ENCODE results near the gene PTCD3.
A peak's percentile ranks its signal among the peaks of the same experiment; 100 is the strongest.

- TF ChIP-seq, protein P1, sequence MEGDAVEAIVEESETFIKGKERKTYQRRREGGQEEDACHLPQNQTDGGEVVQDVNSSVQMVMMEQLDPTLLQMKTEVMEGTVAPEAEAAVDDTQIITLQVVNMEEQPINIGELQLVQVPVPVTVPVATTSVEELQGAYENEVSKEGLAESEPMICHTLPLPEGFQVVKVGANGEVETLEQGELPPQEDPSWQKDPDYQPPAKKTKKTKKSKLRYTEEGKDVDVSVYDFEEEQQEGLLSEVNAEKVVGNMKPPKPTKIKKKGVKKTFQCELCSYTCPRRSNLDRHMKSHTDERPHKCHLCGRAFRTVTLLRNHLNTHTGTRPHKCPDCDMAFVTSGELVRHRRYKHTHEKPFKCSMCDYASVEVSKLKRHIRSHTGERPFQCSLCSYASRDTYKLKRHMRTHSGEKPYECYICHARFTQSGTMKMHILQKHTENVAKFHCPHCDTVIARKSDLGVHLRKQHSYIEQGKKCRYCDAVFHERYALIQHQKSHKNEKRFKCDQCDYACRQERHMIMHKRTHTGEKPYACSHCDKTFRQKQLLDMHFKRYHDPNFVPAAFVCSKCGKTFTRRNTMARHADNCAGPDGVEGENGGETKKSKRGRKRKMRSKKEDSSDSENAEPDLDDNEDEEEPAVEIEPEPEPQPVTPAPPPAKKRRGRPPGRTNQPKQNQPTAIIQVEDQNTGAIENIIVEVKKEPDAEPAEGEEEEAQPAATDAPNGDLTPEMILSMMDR (conservative IDR thresholded peaks at IDR 0.05; ENCODE audit: low read depth, low read length) = peak; percentile 58
- TF ChIP-seq EZH2 (IDR thresholded peaks at IDR 0.05; ENCODE audit: low read length, unreplicated experiment) (no peak), EZH2phosphoT487 (IDR thresholded peaks at IDR 0.05; ENCODE audit: borderline replicate concordance, low read length) (no peak)
Measured at GRCh38 chr2:86078774-86079545, 27.1 kb upstream of the PTCD3 start.
